Retinal pigment epithelial cell (primary cell): ENCODE measurements around the gene LHFPL2.

ENCODE experiments used
- DNase-seq: peaks from one replicate; pipeline ENCODE4 v3.0.0-alpha.2; 2010; ENCODE audit warnings: low read depth
- H3K4me3 ChIP-seq: 2 replicates; pipeline ENCODE4 v1.5.1; 2011; ENCODE audit warnings: mild to moderate bottlenecking, low read length, control low read depth, moderate library complexity
- CTCF ChIP-seq: conservative IDR thresholded peaks from 2 replicates; pipeline ENCODE4 v1.5.1; 2011; ENCODE audit warnings: low read depth, low read length, control low read depth, inconsistent platforms

LHFPL2 gene

GRCh38 chr5:78501411-78502352 is 146.9 kb downstream of the LHFPL2 start:
- DNase-seq, result no peak
- TF ChIP-seq CTCF, result no peak
- H3K4me3 ChIP-seq, result no peak overlapping the region

- no peak for TF ChIP-seq CTCF
- H3K4me3 ChIP-seq, result no peak overlapping the region
- DNase-seq, result no peak
Measured at GRCh38 chr5:78500871-78501270, 147.7 kb downstream of the LHFPL2 start.

- TF ChIP-seq CTCF, result no peak
- no peak overlapping the region for H3K4me3 ChIP-seq
- no peak for DNase-seq
Measured at GRCh38 chr5:78500028-78500427, 148.5 kb downstream of the LHFPL2 start.

- H3K4me3 ChIP-seq, result no peak overlapping the region
- TF ChIP-seq CTCF, result no peak
- no peak for DNase-seq
Measured at GRCh38 chr5:78499485-78499884, 149.1 kb downstream of the LHFPL2 start.

- no peak for DNase-seq
- H3K4me3 ChIP-seq, result no peak overlapping the region
- no peak for TF ChIP-seq CTCF
Measured at GRCh38 chr5:78497573-78498533, 150.7 kb downstream of the LHFPL2 start.

- no peak for TF ChIP-seq CTCF
- H3K4me3 ChIP-seq, result no peak overlapping the region
- DNase-seq, result peak; percentile 69
Measured at GRCh38 chr5:78496373-78496772, 152.2 kb downstream of the LHFPL2 start.
